ENCODE measurements around the gene PCCB.

GRCh38 chr3:136267235-136267634 lies 17.1 kb downstream of the PCCB start:
- no peak for TF ChIP-seq ZFP3 (CRISPR knock-in tag; IDR thresholded peaks at IDR 0.05)
- no peak for TF ChIP-seq POU6F1 (CRISPR knock-in tag; IDR thresholded peaks at IDR 0.05; ENCODE audit: borderline replicate concordance, low read depth)
- no peak for TF ChIP-seq PATZ1 (CRISPR knock-in tag; IDR thresholded peaks at IDR 0.05; ENCODE audit: borderline replicate concordance)
